MCF 10A (cell line): Measurements from ENCODE around the gene DCTN5. TPM values are rescaled to one million over a fixed set of nuclear protein-coding genes. Genes with fewer than 3 reads are reported as not detected.
"Not testable (repeated sequence)": the region's sequence is repeated elsewhere in the genome, so short reads cannot be mapped to it uniquely, and the experiment has no call there.

Experiments used
- BruUV-seq: library from RNA; stranded (reverse); fragments of 400-500 nt; replicated peaks from 2 replicates; lab custom pipeline; 2021; lab: Mats Ljungman, UMichigan
- CTCF ChIA-PET: fragments of 300-600 bp; sonication (Branson Sonifier 250); formaldehyde crosslinking; extraction: SDS; loops from one replicate; lab custom pipeline; 2021; ENCODE audit warnings: antibody characterized with exemption, inconsistent platforms; lab: Yijun Ruan, JAX
- POLR2A ChIA-PET: fragments of 300-600, 350-650 bp; sonication (Branson Sonifier 250); formaldehyde crosslinking; extraction: SDS; loops from one replicate; lab custom pipeline; 2020; ENCODE audit warnings: antibody characterized with exemption, inconsistent platforms; lab: Yijun Ruan, JAX
- DNase-seq: peaks from one replicate; pipeline ENCODE4 v3.0.0-alpha.2; 2018; ENCODE audit not compliant: unreplicated experiment
- H3K27ac Mint-ChIP-seq: one replicate; pipeline ENCODE4 v1.8.0; 2022; ENCODE audit warnings: mild to moderate bottlenecking, low read depth, mixed read lengths; ENCODE audit not compliant: unreplicated experiment
- H3K27me3 Mint-ChIP-seq: one replicate; pipeline ENCODE4 v1.8.0; 2022; ENCODE audit warnings: mixed read lengths; ENCODE audit not compliant: insufficient read depth, unreplicated experiment
- H3K36me3 Mint-ChIP-seq: one replicate; pipeline ENCODE4 v1.8.0; 2022; ENCODE audit warnings: mild to moderate bottlenecking, moderate library complexity, mixed read lengths; ENCODE audit not compliant: insufficient read depth, unreplicated experiment
- H3K4me1 Mint-ChIP-seq: one replicate; pipeline ENCODE4 v1.8.0; 2022; ENCODE audit warnings: mixed read lengths; ENCODE audit not compliant: insufficient read depth, unreplicated experiment
- H3K4me3 Mint-ChIP-seq: one replicate; pipeline ENCODE4 v1.8.0; 2022; ENCODE audit warnings: mild to moderate bottlenecking, moderate library complexity, mixed read lengths; ENCODE audit not compliant: unreplicated experiment
- H3K9me3 Mint-ChIP-seq: one replicate; pipeline ENCODE4 v1.8.0; 2022; ENCODE audit warnings: mixed read lengths; ENCODE audit not compliant: unreplicated experiment
- intact Hi-C: fragments of 100-400 bp; cut with micrococcal nuclease; formaldehyde crosslinking; loops from 2 replicates; pipeline ENCODE4 v1.14.1; 2022
- total RNA-seq: library from RNA; stranded (reverse); gene quantifications from 2 replicates; pipeline ENCODE4 v1.2.3, GENCODE V29; 2022
- TF ChIP-seq, protein P1 (sequence below): fragments of 200-600 bp; IDR thresholded peaks from one replicate; pipeline ENCODE4 v1.8.0; 2022; ENCODE audit warnings: antibody characterized with exemption, mild to moderate bottlenecking; ENCODE audit not compliant: unreplicated experiment

The DCTN5 gene
- total RNA-seq, 1 experiment from 2014 or later, result 66.6 TPM

DNA sequence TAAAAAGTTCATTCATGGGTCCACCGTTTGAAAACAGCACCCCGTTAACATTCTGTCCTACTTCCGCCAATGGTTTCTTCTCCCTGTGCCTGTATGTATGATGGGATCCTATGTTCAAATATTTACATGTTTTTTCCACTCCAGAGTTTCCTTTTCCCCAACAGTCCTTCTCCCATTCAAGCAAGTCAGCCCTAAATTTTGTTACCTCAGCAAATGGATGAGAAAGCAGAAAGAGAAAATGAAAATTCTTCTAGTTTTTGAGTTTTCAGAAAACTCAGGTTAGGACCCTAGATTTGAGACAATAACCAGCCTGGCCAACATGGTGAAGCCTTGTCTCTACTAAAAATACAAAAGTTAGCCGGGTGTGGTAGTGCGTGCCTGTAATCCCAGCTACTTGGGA, 75.2 kb downstream of the DCTN5 start:
- intact Hi-C loops, result no loop called here
- H3K27me3 Mint-ChIP-seq, result peaks cover 37% of the 10 kb centered on the region
- ChIA-PET CTCF (interaction anchor here (0.7 kb wide), 1 partner anchor 300 kb away, joined by 5 read pairs; no protein-coding TSS in a partner anchor), POLR2A (no interaction called here)
- no peaks in the 10 kb centered on the region for H3K36me3 Mint-ChIP-seq
- DNase-seq, result no peak
- H3K4me3 Mint-ChIP-seq, result no peak overlapping the region
- H3K9me3 Mint-ChIP-seq, result no peaks in the 10 kb centered on the region
- TF ChIP-seq, protein P1, sequence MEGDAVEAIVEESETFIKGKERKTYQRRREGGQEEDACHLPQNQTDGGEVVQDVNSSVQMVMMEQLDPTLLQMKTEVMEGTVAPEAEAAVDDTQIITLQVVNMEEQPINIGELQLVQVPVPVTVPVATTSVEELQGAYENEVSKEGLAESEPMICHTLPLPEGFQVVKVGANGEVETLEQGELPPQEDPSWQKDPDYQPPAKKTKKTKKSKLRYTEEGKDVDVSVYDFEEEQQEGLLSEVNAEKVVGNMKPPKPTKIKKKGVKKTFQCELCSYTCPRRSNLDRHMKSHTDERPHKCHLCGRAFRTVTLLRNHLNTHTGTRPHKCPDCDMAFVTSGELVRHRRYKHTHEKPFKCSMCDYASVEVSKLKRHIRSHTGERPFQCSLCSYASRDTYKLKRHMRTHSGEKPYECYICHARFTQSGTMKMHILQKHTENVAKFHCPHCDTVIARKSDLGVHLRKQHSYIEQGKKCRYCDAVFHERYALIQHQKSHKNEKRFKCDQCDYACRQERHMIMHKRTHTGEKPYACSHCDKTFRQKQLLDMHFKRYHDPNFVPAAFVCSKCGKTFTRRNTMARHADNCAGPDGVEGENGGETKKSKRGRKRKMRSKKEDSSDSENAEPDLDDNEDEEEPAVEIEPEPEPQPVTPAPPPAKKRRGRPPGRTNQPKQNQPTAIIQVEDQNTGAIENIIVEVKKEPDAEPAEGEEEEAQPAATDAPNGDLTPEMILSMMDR, result no peak
- no TSS peak for BruUV-seq
- H3K4me1 Mint-ChIP-seq, result no peaks in the 10 kb centered on the region
- no peak overlapping the region for H3K27ac Mint-ChIP-seq

DNA sequence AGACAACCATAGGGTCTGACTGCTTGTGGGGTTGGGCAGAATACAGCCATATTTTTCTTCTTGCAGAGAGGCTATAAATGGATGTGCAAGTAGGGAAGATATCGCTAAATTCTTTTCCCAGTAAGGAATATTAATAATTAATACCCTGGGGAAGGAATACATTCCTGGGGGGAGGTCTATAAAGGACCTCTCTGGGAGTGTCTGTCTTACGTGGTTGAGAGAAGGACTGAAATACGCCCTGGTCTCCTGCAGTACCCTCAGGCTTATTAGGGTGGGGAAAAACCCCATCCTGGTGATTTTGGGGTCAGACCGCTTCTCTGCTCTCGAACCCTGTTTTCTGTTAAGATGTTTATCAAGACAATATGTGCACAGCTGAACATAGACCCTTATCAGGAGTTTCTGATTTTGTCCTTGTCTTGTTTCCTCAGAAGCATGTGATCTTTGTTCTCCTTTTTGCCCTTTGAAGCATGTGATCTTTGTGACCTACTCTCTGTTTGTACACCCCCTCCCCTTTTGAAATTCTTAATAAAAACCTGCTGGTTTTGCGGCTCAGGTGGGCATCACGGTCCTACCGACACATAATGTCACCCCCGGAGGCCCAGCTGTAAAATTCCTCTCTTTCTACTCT, 81.5 kb downstream of the DCTN5 start:
- BruUV-seq, POLR2A ChIA-PET, H3K4me1 Mint-ChIP-seq, intact Hi-C loops, H3K9me3 Mint-ChIP-seq, H3K27me3 Mint-ChIP-seq, H3K27ac Mint-ChIP-seq, H3K36me3 Mint-ChIP-seq, DNase-seq, H3K4me3 Mint-ChIP-seq: not testable (repeated sequence)
- CTCF ChIA-PET, result interaction anchor here (0.6 to 1.1 kb wide), 3 partner anchors 96 to 337 kb away, joined by 3 read pairs; no protein-coding TSS in a partner anchor

DNA sequence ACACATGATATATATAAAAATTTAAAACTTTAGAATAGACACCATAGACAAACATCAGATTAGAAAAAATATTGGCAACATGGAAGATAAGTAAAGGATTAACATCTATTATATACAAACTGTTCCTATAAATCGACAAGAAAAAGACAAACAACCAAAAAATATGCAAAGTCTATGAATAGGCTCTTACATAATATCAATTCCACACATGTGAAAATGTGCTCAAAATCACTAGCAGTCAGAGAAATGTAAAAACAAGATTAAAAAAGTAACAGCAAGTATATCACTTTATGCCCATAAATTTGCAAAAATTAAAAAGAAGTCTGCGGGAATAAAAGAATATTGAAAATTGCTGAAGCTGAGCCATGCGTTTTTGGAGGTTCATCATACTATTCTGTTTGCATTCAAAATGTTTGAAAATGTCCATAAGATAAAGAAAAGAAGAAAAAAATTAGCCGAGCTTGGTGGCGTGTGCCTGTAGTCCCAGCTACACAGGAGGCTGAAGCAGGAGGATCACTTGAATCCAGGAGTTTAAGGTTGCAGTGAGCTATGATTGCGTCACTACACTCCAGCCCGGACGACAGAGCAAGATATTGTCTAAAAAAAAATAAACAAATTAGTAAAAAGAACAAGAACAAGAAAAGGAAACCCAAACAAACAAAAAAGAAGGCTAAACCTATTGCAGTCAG, 83.0 kb downstream of the DCTN5 start:
- H3K27ac Mint-ChIP-seq, result no peak overlapping the region
- H3K9me3 Mint-ChIP-seq, result peaks cover 7% of the 10 kb centered on the region
- H3K4me1 Mint-ChIP-seq, result peaks cover 7% of the 10 kb centered on the region
- BruUV-seq, result no TSS peak
- H3K4me3 Mint-ChIP-seq, result no peak overlapping the region
- POLR2A ChIA-PET, result no interaction called here
- no peak for DNase-seq
- H3K27me3 Mint-ChIP-seq, result no peaks in the 10 kb centered on the region
- TF ChIP-seq, protein P1, result no peak
- intact Hi-C loops, result no loop called here
- H3K36me3 Mint-ChIP-seq, result no peaks in the 10 kb centered on the region
- CTCF ChIA-PET, result interaction anchor here (0.6 to 2.2 kb wide), 5 partner anchors 10 to 335 kb away, joined by 3 to 8 read pairs (median 4); no protein-coding TSS in a partner anchor

DNA sequence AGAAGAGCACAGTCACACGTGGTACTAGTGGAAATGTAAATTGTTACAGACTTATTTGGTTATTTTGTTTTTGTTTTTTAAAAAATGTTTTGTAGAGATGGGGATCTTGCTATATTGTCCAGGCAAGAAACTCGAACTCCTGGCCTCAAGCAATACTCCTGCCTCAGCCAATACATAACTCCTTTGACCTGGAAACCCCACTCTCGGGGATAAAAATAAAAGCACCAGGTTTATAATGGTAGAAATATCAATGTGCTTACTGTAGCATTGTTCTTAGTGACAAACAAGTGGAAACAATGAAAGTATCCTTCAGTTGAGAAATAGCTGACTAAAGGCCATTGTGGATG, 83.5 kb downstream of the DCTN5 start:
- Mint-ChIP-seq H3K4me1 (peaks cover 10% of the 10 kb centered on the region), H3K4me3 (no peak overlapping the region), H3K36me3 (no peaks in the 10 kb centered on the region), H3K27me3 (no peaks in the 10 kb centered on the region), H3K9me3 (peaks cover 7% of the 10 kb centered on the region), H3K27ac (no peak overlapping the region)
- BruUV-seq, result no TSS peak
- TF ChIP-seq, protein P1, result no peak
- no peak for DNase-seq
- POLR2A ChIA-PET, result interaction anchor here (1.0 kb wide), 1 partner anchor 48 kb away, joined by 3 read pairs; no protein-coding TSS in a partner anchor
- intact Hi-C loops, result no loop called here
- CTCF ChIA-PET, result interaction anchor here (0.6 to 2.2 kb wide), 3 partner anchors 10 to 312 kb away, joined by 3 to 8 read pairs (median 4); no protein-coding TSS in a partner anchor
